Effector memory CD4-positive, alpha-beta T cell (primary cell): Measurements from ENCODE around the gene C1orf198.

Experiments used
- DNase-seq, 3 donors: peaks; one replicate each; pipeline ENCODE4 v3.0.0-alpha.2; 2020
- H3K27ac ChIP-seq: 2 replicates; pipeline ENCODE4 v1.7.0; 2013; ENCODE audit warnings: mild to moderate bottlenecking, low read length, moderate library complexity; ENCODE audit not compliant: insufficient read depth, poor library complexity, severe bottlenecking
- H3K27me3 ChIP-seq: replicated peaks from 2 replicates; pipeline ENCODE4 v1.7.0; 2013; ENCODE audit warnings: mild to moderate bottlenecking, low read length; ENCODE audit not compliant: insufficient read depth, control insufficient read depth, poor library complexity, severe bottlenecking
- H3K36me3 ChIP-seq: 2 replicates; pipeline ENCODE4 v1.7.0; 2013; ENCODE audit warnings: mild to moderate bottlenecking, low read length, moderate library complexity; ENCODE audit not compliant: control insufficient read depth, insufficient read depth
- H3K4me1 ChIP-seq: 2 replicates; pipeline ENCODE4 v1.7.0; 2013; ENCODE audit warnings: low read length, mild to moderate bottlenecking; ENCODE audit not compliant: control insufficient read depth, insufficient read depth, poor library complexity, severe bottlenecking
- H3K4me3 ChIP-seq: 2 replicates; pipeline ENCODE4 v1.7.0; 2013; ENCODE audit warnings: low read length, low read depth, mild to moderate bottlenecking; ENCODE audit not compliant: insufficient read depth, poor library complexity, severe bottlenecking
- H3K9me3 ChIP-seq: 2 replicates; pipeline ENCODE4 v1.7.0; 2013; ENCODE audit warnings: mild to moderate bottlenecking, low read length, moderate library complexity; ENCODE audit not compliant: control insufficient read depth

The C1orf198 gene

GRCh38 chr1:230906226-230906625, 37.9 kb upstream of the C1orf198 start:
- DNase-seq, result no peak
- H3K36me3 ChIP-seq, result peaks cover 64% of the 10 kb centered on the region

GRCh38 chr1:230905733-230906132, 37.4 kb upstream of the C1orf198 start:
- no peaks in the 10 kb centered on the region for H3K4me1 ChIP-seq
- H3K36me3 ChIP-seq, result peaks cover 59% of the 10 kb centered on the region
- H3K4me3 ChIP-seq, result no peak overlapping the region
- DNase-seq, result no peak
- no peaks in the 10 kb centered on the region for H3K27me3 ChIP-seq
- H3K27ac ChIP-seq, result no peak overlapping the region
- H3K9me3 ChIP-seq, result no peaks in the 10 kb centered on the region

More at GRCh38 chr1:230906226-230906625, 37.9 kb upstream of the C1orf198 start:
- H3K4me3 ChIP-seq, result no peak overlapping the region
- H3K4me1 ChIP-seq, result no peaks in the 10 kb centered on the region
- no peaks in the 10 kb centered on the region for H3K9me3 ChIP-seq
- H3K27ac ChIP-seq, result no peak overlapping the region
- H3K27me3 ChIP-seq, result no peaks in the 10 kb centered on the region

- Histone ChIP-seq H3K4me3 (no peak overlapping the region), H3K36me3 (peaks cover 30% of the 10 kb centered on the region), H3K9me3 (no peaks in the 10 kb centered on the region), H3K27me3 (no peaks in the 10 kb centered on the region), H3K27ac (no peak overlapping the region), H3K4me1 (no peaks in the 10 kb centered on the region)
- DNase-seq, result no peak
Measured at GRCh38 chr1:230902349-230902923, 34.1 kb upstream of the C1orf198 start.

- no peaks in the 10 kb centered on the region for H3K27me3 ChIP-seq
- no peak for DNase-seq
- H3K4me3 ChIP-seq, result no peak overlapping the region
- H3K4me1 ChIP-seq, result no peaks in the 10 kb centered on the region
- no peaks in the 10 kb centered on the region for H3K9me3 ChIP-seq
- no peak overlapping the region for H3K27ac ChIP-seq
- H3K36me3 ChIP-seq, result peaks cover 23% of the 10 kb centered on the region
Measured at GRCh38 chr1:230901671-230902070, 33.4 kb upstream of the C1orf198 start.

- Histone ChIP-seq H3K27me3 (no peaks in the 10 kb centered on the region), H3K36me3 (peaks cover 16% of the 10 kb centered on the region), H3K4me1 (no peaks in the 10 kb centered on the region), H3K27ac (no peak overlapping the region), H3K9me3 (no peaks in the 10 kb centered on the region), H3K4me3 (no peak overlapping the region)
- DNase-seq, result no peak
Measured at GRCh38 chr1:230900984-230901383, 32.7 kb upstream of the C1orf198 start.

GRCh38 chr1:230899841-230900251, 31.5 kb upstream of the C1orf198 start:
- no peaks in the 10 kb centered on the region for H3K27me3 ChIP-seq
- no peaks in the 10 kb centered on the region for H3K9me3 ChIP-seq
- no peak overlapping the region for H3K27ac ChIP-seq
- H3K4me3 ChIP-seq, result no peak overlapping the region
- DNase-seq, result no peak
- peaks cover 5% of the 10 kb centered on the region for H3K36me3 ChIP-seq
- no peaks in the 10 kb centered on the region for H3K4me1 ChIP-seq

GRCh38 chr1:230898748-230899147, 30.4 kb upstream of the C1orf198 start:
- DNase-seq, result no peak
- Histone ChIP-seq H3K27ac (no peak overlapping the region), H3K36me3 (no peaks in the 10 kb centered on the region), H3K4me1 (no peaks in the 10 kb centered on the region), H3K9me3 (no peaks in the 10 kb centered on the region), H3K4me3 (no peak overlapping the region), H3K27me3 (no peaks in the 10 kb centered on the region)

- no peaks in the 10 kb centered on the region for H3K36me3 ChIP-seq
- no peaks in the 10 kb centered on the region for H3K9me3 ChIP-seq
- no peak overlapping the region for H3K27ac ChIP-seq
- no peak for DNase-seq
- H3K27me3 ChIP-seq, result no peaks in the 10 kb centered on the region
- no peak overlapping the region for H3K4me3 ChIP-seq
- no peaks in the 10 kb centered on the region for H3K4me1 ChIP-seq
Measured at GRCh38 chr1:230898144-230898543, 29.8 kb upstream of the C1orf198 start.

- no peaks in the 10 kb centered on the region for H3K36me3 ChIP-seq
- H3K4me1 ChIP-seq, result no peaks in the 10 kb centered on the region
- H3K4me3 ChIP-seq, result no peak overlapping the region
- no peak overlapping the region for H3K27ac ChIP-seq
- H3K9me3 ChIP-seq, result no peaks in the 10 kb centered on the region
- no peaks in the 10 kb centered on the region for H3K27me3 ChIP-seq
- DNase-seq, result no peak
Measured at GRCh38 chr1:230896779-230897178, 28.5 kb upstream of the C1orf198 start.

GRCh38 chr1:230895452-230895851, 27.1 kb upstream of the C1orf198 start:
- no peak overlapping the region for H3K27ac ChIP-seq

More at GRCh38 chr1:230895452-230895851, 27.1 kb upstream of the C1orf198 start:
- no peaks in the 10 kb centered on the region for H3K36me3 ChIP-seq
- no peaks in the 10 kb centered on the region for H3K4me1 ChIP-seq
- H3K4me3 ChIP-seq, result no peak overlapping the region
- H3K9me3 ChIP-seq, result no peaks in the 10 kb centered on the region
- no peak for DNase-seq
- no peaks in the 10 kb centered on the region for H3K27me3 ChIP-seq
